GM18861 (cell line): ENCODE data around the gene COL6A2.
"Not testable (repeated sequence)": the region's sequence is repeated elsewhere in the genome, so short reads cannot be mapped to it uniquely, and the experiment has no call there.

ENCODE experiments used
- ATAC-seq: cut with Tn5 transposase; IDR thresholded peaks from one replicate; pipeline ENCODE4 v1.9.1; 2021; ENCODE audit not compliant: unreplicated experiment

Gene COL6A2

DNA sequence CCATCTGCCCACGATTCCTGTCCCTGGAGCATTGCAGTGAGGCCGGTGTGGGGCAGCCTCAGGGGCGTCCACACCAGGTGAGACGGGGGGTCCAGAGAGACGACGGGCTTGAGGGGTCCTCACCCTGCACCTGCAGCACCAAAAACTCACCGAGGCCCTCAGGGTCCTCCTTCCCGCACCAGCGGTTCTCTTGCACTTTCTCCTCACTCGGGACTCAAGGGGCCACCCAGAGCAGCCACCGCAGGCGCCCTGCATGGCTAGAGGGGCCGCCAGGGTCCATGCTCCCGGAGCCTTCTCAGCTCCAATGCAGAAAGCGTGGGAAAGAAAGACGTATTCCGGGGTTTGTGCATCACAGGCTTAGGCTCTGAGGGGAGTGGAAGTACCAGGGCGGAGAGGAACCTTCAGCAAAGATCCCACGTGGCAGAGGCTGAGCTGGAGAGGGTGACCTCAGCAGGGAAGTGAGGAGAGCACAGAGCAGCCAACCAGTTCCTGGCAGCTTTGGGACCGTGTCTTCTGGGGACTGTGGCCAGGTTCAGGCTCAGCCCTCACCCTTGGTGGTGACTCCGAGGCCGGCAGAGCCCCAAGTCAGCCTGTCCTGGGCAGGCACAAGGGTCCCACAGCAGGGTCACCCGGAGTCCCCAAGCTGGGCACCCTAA lies 19.5 kb upstream of the COL6A2 start:
- no peak for ATAC-seq

- ATAC-seq: no peak
Measured at GRCh38 chr21:46078978-46079351, 18.9 kb upstream of the COL6A2 start.

GRCh38 chr21:46079352-46080170 lies 18.4 kb upstream of the COL6A2 start:
- ATAC-seq: no peak

DNA sequence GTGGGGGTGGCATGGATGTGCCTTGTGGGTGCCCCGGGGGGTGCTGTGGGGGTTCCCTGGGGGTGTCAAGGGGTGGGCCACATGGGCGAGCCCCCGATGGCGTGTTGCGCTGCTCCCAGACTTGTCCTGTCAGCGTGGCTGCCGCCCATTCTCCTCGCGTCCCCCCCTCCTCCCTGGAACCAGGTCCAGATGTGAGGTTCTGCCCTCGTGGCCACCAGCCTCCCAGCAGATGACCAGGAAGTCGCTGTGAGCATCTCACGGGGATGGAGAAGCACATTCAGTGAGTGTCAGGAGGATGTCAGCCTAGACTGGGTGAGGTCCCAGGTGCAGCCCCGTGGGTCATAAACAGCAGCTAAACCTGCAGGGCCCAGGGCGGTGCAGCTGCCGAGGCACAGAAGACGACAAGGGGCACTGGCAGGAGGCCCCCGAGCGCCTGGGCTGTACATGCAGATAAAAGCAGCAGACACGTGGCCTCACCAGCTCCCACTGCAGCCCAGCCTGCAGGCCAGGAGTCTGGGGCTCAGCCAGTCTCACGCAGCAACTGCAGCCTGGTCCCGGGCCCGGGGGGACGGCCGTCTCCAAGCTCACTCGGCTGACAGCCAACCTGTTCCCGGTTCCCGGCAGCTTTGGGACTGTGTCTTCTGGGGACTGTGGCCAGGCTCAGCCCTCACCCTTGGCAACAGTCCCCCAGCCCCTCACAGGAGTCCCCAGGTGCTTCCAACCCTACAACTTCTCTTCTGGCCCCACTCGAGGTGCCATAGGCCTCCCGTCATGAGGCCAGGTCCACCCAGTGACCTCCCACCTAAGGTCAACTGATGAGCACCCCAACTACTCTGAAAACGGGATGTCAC lies 17.5 kb upstream of the COL6A2 start:
- no peak for ATAC-seq

- no peak for ATAC-seq
Measured at GRCh38 chr21:46081022-46081861, 16.7 kb upstream of the COL6A2 start.

- ATAC-seq: no peak
Measured at GRCh38 chr21:46081862-46082712, 15.8 kb upstream of the COL6A2 start.

DNA sequence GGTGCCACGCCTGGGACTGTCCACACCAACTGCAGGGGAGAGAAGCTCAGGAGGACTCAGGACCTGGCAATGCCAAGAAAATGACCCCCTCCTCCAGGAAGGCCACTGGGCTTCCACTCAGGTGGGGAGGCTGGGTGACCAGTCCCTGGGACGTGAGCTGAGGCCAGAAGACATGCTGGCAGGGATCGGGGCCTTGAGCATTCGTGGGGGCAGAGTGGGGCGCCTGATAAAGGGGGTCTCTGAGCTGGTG lies 15.3 kb upstream of the COL6A2 start:
- ATAC-seq: no peak

- ATAC-seq: no peak
Measured at GRCh38 chr21:46082963-46083790, 14.7 kb upstream of the COL6A2 start.

- ATAC-seq: no peak
Measured at GRCh38 chr21:46083791-46084561, 13.9 kb upstream of the COL6A2 start.

DNA sequence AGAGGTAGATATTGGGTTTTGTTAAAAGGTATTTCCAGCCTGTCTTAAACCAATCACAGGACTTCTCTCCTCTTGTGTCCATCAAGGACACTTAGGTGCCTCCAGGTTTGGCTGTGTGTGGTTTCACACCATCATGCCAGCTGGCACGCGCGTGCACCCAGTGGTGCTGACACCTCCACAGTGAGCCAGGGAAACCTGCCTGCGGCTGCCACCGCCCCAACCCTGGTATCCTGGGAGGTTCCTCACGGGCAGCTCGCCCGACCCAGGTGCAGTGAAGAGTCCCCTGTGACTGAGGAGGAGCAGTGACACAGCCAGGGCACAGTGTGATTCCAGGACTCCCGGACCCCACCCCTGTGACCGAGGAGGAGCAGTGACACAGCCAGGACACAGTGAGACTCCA lies 13.2 kb upstream of the COL6A2 start:
- no peak for ATAC-seq

DNA sequence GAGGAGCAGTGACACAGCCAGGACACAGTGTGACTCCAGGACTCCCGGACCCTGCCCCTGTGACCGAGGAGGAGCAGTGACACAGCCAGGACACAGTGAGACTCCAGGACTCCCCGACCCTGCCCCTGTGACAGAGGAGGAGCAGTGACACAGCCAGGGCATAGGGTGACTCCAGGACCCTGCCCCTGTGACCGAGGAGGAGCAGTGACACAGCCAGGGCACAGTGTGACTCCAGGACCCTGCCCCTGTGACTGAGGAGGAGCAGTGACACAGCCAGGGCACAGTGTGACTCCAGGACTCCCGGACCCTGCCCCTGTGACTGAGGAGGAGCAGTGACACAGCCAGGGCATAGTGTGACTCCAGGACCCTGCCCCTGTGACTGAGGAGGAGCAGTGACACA lies 12.7 kb upstream of the COL6A2 start:
- ATAC-seq: not testable (repeated sequence)

- ATAC-seq: no peak
Measured at GRCh38 chr21:46087641-46088040, 10.3 kb upstream of the COL6A2 start.

GRCh38 chr21:46088189-46088588 lies 9.7 kb upstream of the COL6A2 start:
- ATAC-seq: no peak

- ATAC-seq: no peak
Measured at GRCh38 chr21:46089285-46089684, 8.6 kb upstream of the COL6A2 start.

GRCh38 chr21:46091118-46091517 lies 6.8 kb upstream of the COL6A2 start:
- no peak for ATAC-seq

GRCh38 chr21:46091631-46092025 lies 6.3 kb upstream of the COL6A2 start:
- ATAC-seq: no peak

GRCh38 chr21:46092026-46092764 lies 5.7 kb upstream of the COL6A2 start:
- no peak for ATAC-seq
